Mesendoderm (in vitro differentiated cells): ENCODE results near the gene ADPRHL1.

Experiments used
- DNase-seq: peaks from one replicate; pipeline ENCODE4 v3.0.0; 2013
- H2AK5ac ChIP-seq: 2 replicates; pipeline ENCODE4 v1.6.1; 2013; ENCODE audit warnings: low read length, inconsistent platforms
- H2BK120ac ChIP-seq: 2 replicates; pipeline ENCODE4 v1.6.1; 2013; ENCODE audit warnings: low read depth, mild to moderate bottlenecking, low read length, moderate library complexity, mixed read lengths
- H2BK15ac ChIP-seq: replicated peaks from 2 replicates; pipeline ENCODE4 v1.6.1; 2013; ENCODE audit warnings: low read depth, mild to moderate bottlenecking, moderate library complexity
- H2BK5ac ChIP-seq: 2 replicates; pipeline ENCODE4 v1.6.1; 2013; ENCODE audit warnings: low read length, inconsistent platforms
- H3K18ac ChIP-seq: 2 replicates; pipeline ENCODE4 v1.6.1; 2013; ENCODE audit warnings: mild to moderate bottlenecking, low read length, mixed read lengths
- H3K23ac ChIP-seq: one replicate; pipeline ENCODE4 v1.6.1; 2013; ENCODE audit warnings: low read length
- H3K27ac ChIP-seq: 2 replicates; pipeline ENCODE4 v1.5.1; 2013; ENCODE audit warnings: low read depth, mild to moderate bottlenecking, inconsistent platforms, low read length, moderate library complexity
- H3K27me3 ChIP-seq: 2 replicates; pipeline ENCODE4 v1.6.1; 2013; ENCODE audit warnings: low read length, control low read depth, mild to moderate bottlenecking, inconsistent platforms; ENCODE audit not compliant: insufficient read depth, poor library complexity
- H3K36me3 ChIP-seq: 2 replicates; pipeline ENCODE4 v1.6.1; 2013; ENCODE audit warnings: low read length, inconsistent platforms; ENCODE audit not compliant: control insufficient read depth, insufficient read depth
- H3K4ac ChIP-seq: one replicate; pipeline ENCODE4 v1.6.1; 2013; ENCODE audit warnings: low read depth, mild to moderate bottlenecking, low read length, moderate library complexity
- H3K4me1 ChIP-seq: 2 replicates; pipeline ENCODE4 v1.6.1; 2013; ENCODE audit warnings: low read depth, low read length, inconsistent platforms; ENCODE audit not compliant: control insufficient read depth
- H3K4me2 ChIP-seq: 2 replicates; pipeline ENCODE4 v1.6.1; 2013; ENCODE audit warnings: low read length
- H3K4me3 ChIP-seq: 2 replicates; pipeline ENCODE4 v1.5.1; 2013; ENCODE audit warnings: mild to moderate bottlenecking, low read length
- H3K56ac ChIP-seq: one replicate; pipeline ENCODE4 v1.6.1; 2013; ENCODE audit warnings: low read length
- H3K79me1 ChIP-seq: 2 replicates; pipeline ENCODE4 v1.6.1; 2013; ENCODE audit warnings: low read length, inconsistent platforms
- H3K79me2 ChIP-seq: 2 replicates; pipeline ENCODE4 v1.6.1; 2013; ENCODE audit warnings: mild to moderate bottlenecking, low read length; ENCODE audit not compliant: control insufficient read depth, insufficient read depth
- H3K9ac ChIP-seq: 2 replicates; pipeline ENCODE4 v1.6.1; 2013; ENCODE audit warnings: low read length, inconsistent platforms
- H4K5ac ChIP-seq: one replicate; pipeline ENCODE4 v1.6.1; 2013; ENCODE audit warnings: low read length
- H4K8ac ChIP-seq: one replicate; pipeline ENCODE4 v1.6.1; 2013; ENCODE audit warnings: low read depth, mild to moderate bottlenecking, control low read depth, low read length, moderate library complexity
- WGBS: extraction: QIAGEN DNeasy Blood & Tissue Kit; methylation state at CpG from one replicate; pipeline ENCODE4 v1.1.7; 2013; ENCODE audit warnings: low lambda C conversion rate, missing lambda C conversion rate; ENCODE audit not compliant: insufficient coverage; ENCODE audit errors: extremely low coverage; 5-methylcytosine and 5-hydroxymethylcytosine counted together

The ADPRHL1 gene

DNA sequence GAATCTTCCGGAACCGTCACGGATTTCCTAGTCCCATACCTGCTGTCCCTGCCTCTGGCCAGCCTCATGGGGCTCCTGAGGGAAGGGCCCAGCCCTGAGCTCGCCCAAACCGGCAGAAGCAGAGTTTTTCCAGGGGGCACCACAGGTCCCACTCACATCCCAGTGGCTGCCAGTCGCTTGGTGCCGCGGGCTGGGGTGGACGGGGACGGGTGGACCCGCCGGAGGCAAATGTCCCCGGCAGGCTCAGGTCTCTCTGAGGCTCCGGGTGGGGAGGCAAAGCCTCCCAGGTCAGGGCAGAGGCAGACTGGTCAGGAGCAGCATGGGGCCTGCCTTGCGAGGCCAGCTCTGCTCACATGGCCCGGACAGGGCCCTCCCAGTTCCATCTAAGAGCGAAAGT, 24.8 kb downstream of the ADPRHL1 start:
- Histone ChIP-seq H3K4ac (no peak overlapping the region), H3K9ac (no peak overlapping the region), H4K5ac (no peak overlapping the region), H3K23ac (no peak overlapping the region), H2AK5ac (no peak overlapping the region), H3K4me2 (no peak overlapping the region), H2BK5ac (no peak overlapping the region), H2BK15ac (no peak overlapping the region), H3K27ac (no peak overlapping the region), H3K4me1 (no peaks in the 10 kb centered on the region), H4K8ac (no peak overlapping the region), H3K56ac (no peak overlapping the region), H3K27me3 (no peaks in the 10 kb centered on the region), H3K18ac (no peak overlapping the region), H3K79me1 (no peaks in the 10 kb centered on the region), H3K4me3 (no peak overlapping the region), H3K79me2 (no peaks in the 10 kb centered on the region), H3K36me3 (no peaks in the 10 kb centered on the region), H2BK120ac (no peak overlapping the region)
- no peak for DNase-seq
- no CpG with 5 or more reads among the region's 17 CpGs for WGBS

DNA sequence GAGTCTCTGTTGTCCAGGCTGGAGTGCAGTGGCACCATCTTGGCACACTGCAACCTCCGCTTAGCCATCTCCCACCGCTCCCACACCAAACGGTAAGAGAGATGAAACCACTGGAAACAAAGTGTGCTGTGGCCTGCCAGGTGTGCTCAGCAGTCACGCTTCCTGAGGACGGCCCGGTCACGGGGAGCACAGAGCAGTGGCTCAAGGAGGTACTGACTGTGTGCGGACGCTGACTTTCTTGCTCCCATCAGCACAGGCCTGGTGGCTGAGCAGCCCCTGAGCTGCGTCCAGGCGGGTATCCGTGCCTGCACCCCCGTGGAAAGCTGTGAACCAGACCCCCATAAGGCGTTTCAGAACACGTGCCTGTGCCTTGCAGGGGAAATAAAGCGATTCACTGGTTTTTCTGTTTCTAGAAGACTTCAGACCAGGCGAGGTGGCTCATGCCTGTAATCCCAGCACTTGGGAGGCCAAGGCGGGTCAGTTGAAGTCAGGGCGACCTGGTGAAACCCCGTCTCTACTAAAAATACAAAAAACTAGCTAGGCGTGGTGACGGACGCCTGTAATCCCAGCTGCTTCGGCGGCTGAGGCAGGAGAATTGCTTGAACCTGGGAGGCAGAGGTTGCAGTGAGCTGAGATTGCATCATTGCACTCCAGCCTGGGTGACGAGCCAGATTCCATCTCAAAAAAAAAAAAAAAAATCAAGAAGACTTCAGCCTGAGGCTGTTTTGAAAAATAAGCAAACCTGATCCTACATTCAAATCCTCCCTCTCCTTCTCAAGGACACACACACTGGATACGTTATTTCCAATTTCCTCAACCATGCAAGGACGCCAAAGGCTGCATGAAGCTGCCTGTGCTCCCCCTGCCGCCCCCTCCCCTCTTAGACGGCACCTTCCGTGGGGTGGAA, 25.5 kb downstream of the ADPRHL1 start:
- Histone ChIP-seq H3K79me1 (no peaks in the 10 kb centered on the region), H3K79me2 (no peaks in the 10 kb centered on the region), H4K8ac (no peak overlapping the region), H2BK120ac (no peak overlapping the region), H3K36me3 (no peaks in the 10 kb centered on the region), H2AK5ac (no peak overlapping the region), H3K4me2 (no peak overlapping the region), H3K4me3 (no peak overlapping the region), H3K18ac (no peak overlapping the region), H3K4ac (no peak overlapping the region), H3K27ac (no peak overlapping the region), H2BK15ac (no peak overlapping the region), H3K9ac (no peak overlapping the region), H3K56ac (peak overlapping the region; percentile 15), H3K4me1 (no peaks in the 10 kb centered on the region), H2BK5ac (no peak overlapping the region), H3K27me3 (no peaks in the 10 kb centered on the region), H4K5ac (no peak overlapping the region), H3K23ac (no peak overlapping the region)
- WGBS, result no CpG with 5 or more reads among the region's 31 CpGs
- DNase-seq, result no peak

DNA sequence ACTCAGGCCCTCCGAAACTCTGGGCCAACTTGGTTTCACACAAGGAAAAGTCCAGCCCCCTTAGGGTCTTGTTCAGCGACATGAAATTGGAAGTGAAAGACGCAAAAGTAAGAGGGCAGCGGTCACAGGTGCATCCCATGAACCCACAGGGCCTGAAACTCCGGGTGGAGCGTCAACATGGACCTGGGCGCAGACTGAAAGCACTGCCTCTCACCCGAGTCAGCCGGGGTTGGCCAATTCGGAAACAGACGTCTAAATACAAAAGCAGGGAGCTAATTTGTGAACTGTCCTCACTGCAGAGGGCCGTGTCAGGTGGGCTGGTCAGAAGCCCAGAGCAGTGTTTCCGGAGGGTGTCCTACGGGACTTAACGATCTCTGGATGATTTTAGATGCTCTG, 26.7 kb downstream of the ADPRHL1 start:
- H3K27ac ChIP-seq, result no peak overlapping the region
- no peaks in the 10 kb centered on the region for H3K27me3 ChIP-seq
- no peaks in the 10 kb centered on the region for H3K79me2 ChIP-seq
- H2BK15ac ChIP-seq, result no peak overlapping the region
- H4K5ac ChIP-seq, result no peak overlapping the region
- no peaks in the 10 kb centered on the region for H3K4me1 ChIP-seq
- no CpG with 5 or more reads among the region's 15 CpGs for WGBS
- H3K18ac ChIP-seq, result no peak overlapping the region
- H4K8ac ChIP-seq, result no peak overlapping the region
- no peak overlapping the region for H3K4me3 ChIP-seq
- no peak overlapping the region for H2BK5ac ChIP-seq
- H3K23ac ChIP-seq, result no peak overlapping the region
- H3K56ac ChIP-seq, result no peak overlapping the region
- no peaks in the 10 kb centered on the region for H3K79me1 ChIP-seq
- H3K4me2 ChIP-seq, result no peak overlapping the region
- H2BK120ac ChIP-seq, result no peak overlapping the region
- no peak overlapping the region for H3K4ac ChIP-seq
- no peak overlapping the region for H2AK5ac ChIP-seq
- DNase-seq, result no peak
- no peak overlapping the region for H3K9ac ChIP-seq
- no peaks in the 10 kb centered on the region for H3K36me3 ChIP-seq

DNA sequence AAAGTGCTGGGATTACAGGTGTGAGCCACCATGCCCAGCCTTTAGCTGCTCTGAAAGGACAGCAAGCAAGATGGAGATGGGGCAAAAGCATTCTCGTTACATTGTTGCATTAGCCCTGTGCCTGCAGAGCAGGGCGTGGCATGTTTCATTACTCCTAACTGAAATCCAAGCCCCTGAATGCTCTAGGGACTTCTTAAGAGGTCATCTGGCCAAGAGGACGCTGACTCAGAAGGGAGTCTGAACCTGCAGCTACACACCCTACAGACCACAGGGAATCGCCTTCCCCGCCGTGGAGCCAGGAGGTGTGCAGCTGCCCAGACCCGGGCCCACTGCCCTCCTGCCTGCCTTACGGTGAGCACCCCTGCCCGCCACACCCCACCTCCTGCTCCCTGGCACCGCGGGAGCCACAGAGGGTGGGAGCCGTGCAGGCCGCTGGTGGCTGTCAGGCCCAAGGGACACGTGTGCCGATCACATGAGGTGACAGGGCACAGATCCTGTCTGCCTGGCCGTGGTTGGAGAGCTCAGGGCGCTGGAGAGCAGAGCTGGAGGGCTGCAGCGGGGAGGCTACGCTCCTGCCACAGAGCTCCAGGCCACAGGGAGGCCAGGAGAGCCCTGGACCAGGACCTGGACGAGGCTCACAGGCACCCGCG, 27.2 kb downstream of the ADPRHL1 start:
- Histone ChIP-seq H3K27ac (no peak overlapping the region), H2BK5ac (no peak overlapping the region), H4K8ac (no peak overlapping the region), H3K23ac (no peak overlapping the region), H4K5ac (no peak overlapping the region), H3K4me1 (no peaks in the 10 kb centered on the region), H3K56ac (no peak overlapping the region), H3K4ac (no peak overlapping the region), H3K18ac (no peak overlapping the region), H3K27me3 (no peaks in the 10 kb centered on the region), H2BK120ac (no peak overlapping the region), H2BK15ac (no peak overlapping the region), H3K79me2 (no peaks in the 10 kb centered on the region), H3K4me2 (no peak overlapping the region), H2AK5ac (no peak overlapping the region), H3K9ac (no peak overlapping the region), H3K79me1 (no peaks in the 10 kb centered on the region), H3K4me3 (no peak overlapping the region), H3K36me3 (no peaks in the 10 kb centered on the region)
- no CpG with 5 or more reads among the region's 22 CpGs for WGBS
- no peak for DNase-seq

DNA sequence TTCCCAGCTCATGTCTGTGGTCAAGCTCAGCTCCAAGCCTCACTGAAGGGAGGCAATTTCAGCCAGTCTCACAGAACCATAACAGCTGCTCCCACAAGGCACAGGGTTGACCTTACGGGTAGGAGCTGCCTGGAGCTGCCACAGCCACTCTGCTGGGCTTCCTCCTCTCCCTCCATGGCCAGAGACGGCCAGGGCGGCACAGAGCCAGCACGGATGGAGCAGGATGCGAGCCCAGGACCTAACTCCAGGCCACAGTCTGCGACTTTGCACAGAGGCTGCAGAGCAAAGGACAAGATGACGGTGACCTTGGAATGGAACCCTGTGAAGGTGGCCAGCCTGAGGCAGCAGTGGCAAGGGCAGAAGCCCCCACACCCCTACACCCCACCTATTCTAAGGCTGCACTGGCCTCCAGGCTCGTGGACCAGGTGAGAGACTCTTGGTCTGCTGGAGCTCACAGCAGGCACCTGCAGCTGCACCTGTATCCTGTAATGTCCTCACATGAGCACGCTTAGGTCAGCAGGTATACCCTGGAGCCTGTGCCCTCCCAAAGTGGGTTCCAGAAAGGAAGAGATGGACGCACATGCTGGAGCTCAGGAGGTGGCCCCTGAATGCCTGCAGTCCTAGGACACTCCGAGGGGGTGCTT, 29.6 kb downstream of the ADPRHL1 start:
- H3K79me2 ChIP-seq, result no peaks in the 10 kb centered on the region
- no peak overlapping the region for H2BK15ac ChIP-seq
- H3K4me2 ChIP-seq, result no peak overlapping the region
- no peak overlapping the region for H2BK120ac ChIP-seq
- no peaks in the 10 kb centered on the region for H3K27me3 ChIP-seq
- no peak overlapping the region for H3K27ac ChIP-seq
- WGBS, result no CpG with 5 or more reads among the region's 11 CpGs
- H3K18ac ChIP-seq, result no peak overlapping the region
- H3K4ac ChIP-seq, result no peak overlapping the region
- H4K5ac ChIP-seq, result no peak overlapping the region
- H3K36me3 ChIP-seq, result no peaks in the 10 kb centered on the region
- no peak for DNase-seq
- H3K23ac ChIP-seq, result no peak overlapping the region
- H3K56ac ChIP-seq, result no peak overlapping the region
- H3K9ac ChIP-seq, result no peak overlapping the region
- H3K4me3 ChIP-seq, result no peak overlapping the region
- H2BK5ac ChIP-seq, result no peak overlapping the region
- no peak overlapping the region for H2AK5ac ChIP-seq
- H3K79me1 ChIP-seq, result no peaks in the 10 kb centered on the region
- no peak overlapping the region for H4K8ac ChIP-seq
- H3K4me1 ChIP-seq, result no peaks in the 10 kb centered on the region
